Putamen (tissue), 1 donor: ENCODE data around the gene TCP1.
"Not testable (repeated sequence)": the region's sequence is repeated elsewhere in the genome, so short reads cannot be mapped to it uniquely, and the experiment has no call there.

Experiments used
- DNase-seq: peaks from one replicate; pipeline ENCODE4 v3.0.0-alpha.2; 2016; ENCODE audit warnings: low spot score

Gene TCP1

DNA sequence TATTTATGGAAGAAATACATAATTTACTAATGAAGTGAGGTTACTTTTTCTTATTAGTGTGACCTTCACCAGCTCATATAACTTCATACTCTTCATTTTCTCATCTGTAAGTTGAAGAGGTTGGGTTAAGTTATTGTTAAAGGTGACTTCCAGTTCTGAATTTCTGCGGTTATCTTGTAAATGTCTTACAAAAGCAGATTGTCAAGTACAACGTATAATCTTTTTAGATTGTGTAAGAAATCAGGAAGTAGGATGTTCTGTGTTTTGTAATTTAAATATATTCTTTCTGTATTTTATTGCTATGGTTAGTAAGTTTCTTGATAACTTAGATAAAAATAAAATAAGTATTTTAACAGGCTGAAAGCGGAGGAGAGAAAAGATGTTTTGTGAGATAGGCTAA is 50.1 kb downstream of the TCP1 start:
- DNase-seq = no peak

DNA sequence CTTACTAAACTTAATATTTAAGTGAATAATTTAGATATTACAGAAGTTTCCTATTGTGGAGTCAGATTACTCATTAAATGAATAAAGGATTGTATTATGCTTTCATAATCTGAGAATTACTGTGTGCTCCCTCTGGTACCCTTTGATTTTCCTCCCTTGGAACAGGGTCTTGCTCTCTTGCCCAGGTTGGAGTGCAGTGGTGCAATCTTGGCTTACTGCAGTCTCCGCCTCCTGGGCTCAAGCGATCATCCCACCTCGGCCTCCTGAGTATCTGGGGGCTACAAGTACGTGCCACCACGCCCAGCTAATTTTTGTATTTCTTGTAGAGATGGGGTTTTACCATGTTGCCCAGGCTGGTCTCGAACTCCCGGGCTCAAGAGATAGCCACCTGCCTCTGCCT is 52.5 kb downstream of the TCP1 start:
- DNase-seq = no peak

DNA sequence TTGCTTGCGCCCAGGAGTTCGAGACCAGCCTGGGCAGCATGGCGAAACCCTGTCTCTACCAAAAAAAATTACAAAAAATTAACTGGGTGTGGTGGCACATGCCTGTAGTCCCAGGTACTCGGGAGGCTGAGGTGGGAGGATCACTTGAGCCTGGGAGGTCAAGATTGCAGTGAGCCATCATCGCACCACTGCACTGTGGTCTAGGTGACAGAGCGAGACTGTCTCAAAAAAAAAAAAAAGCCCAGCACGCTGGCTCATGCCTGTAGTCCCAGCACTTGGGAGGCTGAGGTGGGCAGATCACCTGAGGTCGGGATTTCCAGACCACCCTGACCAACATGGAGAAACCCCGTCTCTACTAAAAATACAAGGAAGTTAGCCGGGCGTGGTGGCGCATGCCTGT is 56.0 kb downstream of the TCP1 start:
- not testable (repeated sequence) for DNase-seq

DNA sequence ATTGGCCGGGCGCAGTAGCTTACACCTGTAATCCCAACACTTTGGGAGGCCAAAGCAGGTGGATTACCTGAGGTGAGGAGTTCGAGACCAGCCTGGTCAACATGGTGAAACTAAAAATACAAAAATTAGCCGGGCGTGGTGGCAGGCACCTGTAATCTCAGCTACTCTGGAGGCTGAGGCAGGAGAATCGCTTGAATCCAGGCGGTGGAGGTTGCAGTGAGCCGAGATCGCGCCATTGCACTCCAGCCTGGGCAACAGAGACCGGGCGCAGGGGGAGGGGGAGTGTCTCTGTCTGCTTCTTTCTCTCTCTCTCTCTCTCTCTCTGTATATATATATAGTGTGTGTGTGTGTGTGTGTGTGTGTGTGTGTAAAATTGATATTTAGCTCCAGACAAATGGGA is 56.9 kb downstream of the TCP1 start:
- DNase-seq = not testable (repeated sequence)

DNA sequence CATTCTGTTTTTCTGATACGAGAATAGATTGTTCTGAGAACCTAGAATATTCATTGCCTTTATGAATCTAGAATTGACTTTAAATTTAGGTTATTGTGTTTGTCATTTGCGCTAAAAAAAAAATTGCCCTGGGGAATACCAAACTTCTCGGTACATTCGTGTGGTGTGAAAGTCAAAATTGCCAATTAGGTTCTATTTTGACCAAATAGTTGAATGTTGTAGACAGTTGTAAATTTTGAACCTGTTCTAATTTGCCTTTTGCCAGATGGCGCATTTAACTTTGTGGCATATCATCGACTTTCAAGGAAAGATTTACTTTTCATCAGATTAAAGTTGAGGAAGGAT is 59.1 kb downstream of the TCP1 start:
- no peak for DNase-seq

DNA sequence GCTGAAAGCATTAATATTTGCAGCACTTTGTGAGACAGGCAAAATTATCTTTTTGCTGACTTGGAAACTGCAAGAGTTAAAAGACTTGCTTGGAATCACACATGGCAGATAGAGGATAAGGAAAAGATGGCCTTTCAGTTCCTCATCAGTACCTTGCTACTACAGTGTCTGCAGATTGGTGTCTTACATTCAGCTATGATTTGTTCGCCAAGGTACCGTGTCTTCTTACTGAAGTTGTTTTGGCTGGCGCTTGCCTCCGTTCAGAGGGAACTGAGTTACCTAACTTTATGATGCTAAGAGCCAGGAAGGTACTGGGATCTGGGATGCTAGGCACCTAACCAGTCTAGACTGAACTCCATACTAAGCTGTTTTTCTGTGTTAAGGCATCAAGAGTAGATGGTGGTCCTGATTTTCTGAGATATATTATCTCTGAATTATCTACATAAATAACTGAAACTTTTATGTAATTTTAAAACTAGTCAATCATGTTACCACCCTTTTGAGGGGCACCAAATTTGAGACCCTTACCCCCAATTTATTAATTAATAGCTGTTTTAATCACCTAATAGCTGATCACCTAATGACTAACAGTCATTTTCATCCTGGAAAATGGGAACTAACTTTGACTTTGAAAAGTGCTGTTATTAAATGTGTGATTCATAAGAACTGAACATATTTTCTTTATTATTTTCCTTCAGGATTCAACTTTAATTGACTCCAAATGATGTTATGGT is 59.6 kb downstream of the TCP1 start:
- DNase-seq = no peak

DNA sequence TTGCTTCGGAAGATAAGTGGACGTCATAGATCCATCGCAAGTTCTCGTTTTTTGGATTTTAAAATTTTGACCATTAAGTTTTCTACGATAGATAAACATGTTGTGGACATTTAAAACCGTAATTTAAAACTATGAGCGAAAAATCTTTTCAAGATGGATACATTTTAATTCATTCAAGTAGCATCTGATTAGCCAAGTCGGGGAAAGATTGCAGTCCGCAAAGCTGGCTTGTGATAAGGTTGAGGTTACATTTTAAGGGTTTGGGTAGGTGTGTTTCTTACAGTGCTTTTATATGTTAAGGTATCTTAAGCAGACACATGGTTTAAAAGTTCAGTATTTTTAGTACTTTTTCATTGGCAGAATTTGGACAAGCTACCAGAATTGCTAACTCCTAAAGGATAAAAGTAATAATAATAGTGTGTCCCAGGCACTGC is 60.9 kb downstream of the TCP1 start:
- DNase-seq = no peak
